ENCODE data around the gene DEFB123. TPM values are rescaled to one million over a fixed set of nuclear protein-coding genes. Genes with fewer than 3 reads are reported as not detected.

Gene DEFB123
- total and polyA plus RNA-seq, 9 of the 15 experiments (the other 6 are each of a cell fraction or from before 2014, with no cell fraction given), result not detected

DNA sequence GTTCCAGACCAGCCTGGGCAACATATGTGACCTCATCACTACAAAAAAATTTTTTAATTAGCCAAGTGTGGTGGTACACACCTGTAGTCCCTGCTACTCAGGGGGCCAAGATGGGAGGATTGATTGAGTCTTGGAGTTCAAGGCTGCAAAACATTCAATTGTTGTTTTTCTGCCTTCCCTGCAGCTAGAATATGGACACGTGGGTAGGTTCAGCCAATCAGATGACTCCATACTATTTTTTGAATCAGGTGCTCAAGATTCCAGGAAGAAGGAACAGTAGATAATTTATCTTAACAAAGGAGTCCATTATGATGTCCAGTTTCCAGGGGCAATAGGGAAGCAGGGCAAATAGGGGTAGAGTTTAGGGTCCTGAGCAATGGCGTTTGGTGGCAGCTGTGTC, 47.6 kb upstream of the DEFB123 start:
- DNase-seq (ENCODE audit: extremely low read depth in 1 of 4, low spot score in 3 of 4) (peak in 2 of 4 experiments; percentile 15 to 17), ATAC-seq (no peak), FAIRE-seq (no peak)
- in situ Hi-C loops (cut with MboI), result no loop called here
- H3K27ac ChIP-seq (ENCODE audit: extremely low read depth, low read depth, low read length), result no peak overlapping the region
- no peak overlapping the region for H3K9ac ChIP-seq (ENCODE audit: insufficient read depth in 1 of 2, low read depth in 2 of 2, low read length in 2 of 2)
- CTCF ChIA-PET (ENCODE audit: low intra/inter-chr PET ratio), result no interaction called here
- no peak overlapping the region for H3K4me2 ChIP-seq (ENCODE audit: insufficient read depth, low read length)
- H3K27me3 ChIP-seq (ENCODE audit: control insufficient read depth in 2 of 2, insufficient read depth in 2 of 2, low read length in 2 of 2), result no peaks in the 10 kb centered on the region; a peak in 1 of 5 replicates
- H3K4me1 ChIP-seq (replicated peaks in 1 of 2; ENCODE audit: control insufficient read depth in 2 of 2, insufficient read depth in 2 of 2, low read length in 2 of 2), result no peaks in the 10 kb centered on the region
- POLR2A ChIA-PET, result interaction anchor here (0.6 to 1.0 kb wide), 2 partner anchors 20 to 68 kb away, joined by 3 read pairs; no protein-coding TSS in a partner anchor
- WGBS (ENCODE audit: insufficient coverage, low coverage, missing lambda C conversion rate), result 0% methylated on average over 2 of the region's 2 CpGs
- BruUV-seq (replicated peaks), result no TSS peak
- H3K36me3 ChIP-seq (ENCODE audit: control insufficient read depth, insufficient read depth, low read length), result no peaks in the 10 kb centered on the region
- H4K20me1 ChIP-seq (replicated peaks; ENCODE audit: control insufficient read depth, insufficient read depth, low read length), result no peaks in the 10 kb centered on the region
- H3K79me2 ChIP-seq (ENCODE audit: control insufficient read depth, insufficient read depth, low read length), result no peaks in the 10 kb centered on the region
- no peak overlapping the region for H2AFZ ChIP-seq (ENCODE audit: low read depth, low read length)
- no peak overlapping the region for H3K4me3 ChIP-seq
- TF ChIP-seq ZKSCAN1 (IDR thresholded peaks at IDR 0.05; ENCODE audit: low read depth, low read length), result no peak
- TF ChIP-seq RBM25 (IDR thresholded peaks at IDR 0.05; ENCODE audit: low read depth, low read length, severe bottlenecking), result peak; percentile 12
- TF ChIP-seq ADNP (tag; IDR thresholded peaks at IDR 0.05), result no peak
- TF ChIP-seq, protein P1, sequence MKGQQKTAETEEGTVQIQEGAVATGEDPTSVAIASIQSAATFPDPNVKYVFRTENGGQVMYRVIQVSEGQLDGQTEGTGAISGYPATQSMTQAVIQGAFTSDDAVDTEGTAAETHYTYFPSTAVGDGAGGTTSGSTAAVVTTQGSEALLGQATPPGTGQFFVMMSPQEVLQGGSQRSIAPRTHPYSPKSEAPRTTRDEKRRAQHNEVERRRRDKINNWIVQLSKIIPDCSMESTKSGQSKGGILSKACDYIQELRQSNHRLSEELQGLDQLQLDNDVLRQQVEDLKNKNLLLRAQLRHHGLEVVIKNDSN (CRISPR knock-in tag; IDR thresholded peaks at IDR 0.05), result 0 out of 2 replicates have a peak, but pooled peaks have one; percentile 33
- TF ChIP-seq, protein P2, sequence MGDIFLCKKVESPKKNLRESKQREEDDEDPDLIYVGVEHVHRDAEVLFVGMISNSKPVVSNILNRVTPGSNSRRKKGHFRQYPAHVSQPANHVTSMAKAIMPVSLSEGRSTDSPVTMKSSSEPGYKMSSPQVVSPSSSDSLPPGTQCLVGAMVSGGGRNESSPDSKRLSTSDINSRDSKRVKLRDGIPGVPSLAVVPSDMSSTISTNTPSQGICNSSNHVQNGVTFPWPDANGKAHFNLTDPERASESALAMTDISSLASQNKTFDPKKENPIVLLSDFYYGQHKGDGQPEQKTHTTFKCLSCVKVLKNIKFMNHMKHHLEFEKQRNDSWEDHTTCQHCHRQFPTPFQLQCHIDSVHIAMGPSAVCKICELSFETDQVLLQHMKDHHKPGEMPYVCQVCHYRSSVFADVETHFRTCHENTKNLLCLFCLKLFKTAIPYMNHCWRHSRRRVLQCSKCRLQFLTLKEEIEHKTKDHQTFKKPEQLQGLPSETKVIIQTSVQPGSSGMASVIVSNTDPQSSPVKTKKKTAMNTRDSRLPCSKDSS (IDR thresholded peaks at IDR 0.05; ENCODE audit: low read depth, partially characterized antibody), result no peak
- no peak for TF ChIP-seq CCNT2 (IDR thresholded peaks at IDR 0.05; ENCODE audit: borderline replicate concordance, extremely low read depth, insufficient read length, low read depth, low read length)
- TF ChIP-seq, protein P3, sequence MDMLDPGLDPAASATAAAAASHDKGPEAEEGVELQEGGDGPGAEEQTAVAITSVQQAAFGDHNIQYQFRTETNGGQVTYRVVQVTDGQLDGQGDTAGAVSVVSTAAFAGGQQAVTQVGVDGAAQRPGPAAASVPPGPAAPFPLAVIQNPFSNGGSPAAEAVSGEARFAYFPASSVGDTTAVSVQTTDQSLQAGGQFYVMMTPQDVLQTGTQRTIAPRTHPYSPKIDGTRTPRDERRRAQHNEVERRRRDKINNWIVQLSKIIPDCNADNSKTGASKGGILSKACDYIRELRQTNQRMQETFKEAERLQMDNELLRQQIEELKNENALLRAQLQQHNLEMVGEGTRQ (CRISPR knock-in tag; IDR thresholded peaks at IDR 0.05), result peak; percentile 77
- no peak for TF ChIP-seq NEUROD1 (IDR thresholded peaks at IDR 0.05; ENCODE audit: borderline replicate concordance, low read depth, low read length, partially characterized antibody)
- TF ChIP-seq ZNF3 (CRISPR knock-in tag; IDR thresholded peaks at IDR 0.05), result no peak
- TF ChIP-seq PHB2 (IDR thresholded peaks at IDR 0.05; ENCODE audit: low read depth), result no peak
- TF ChIP-seq RAD51 (IDR thresholded peaks at IDR 0.05; ENCODE audit: borderline replicate concordance, low read depth), result peak; percentile 55
- no peak for TF ChIP-seq TAF9B (IDR thresholded peaks at IDR 0.05; ENCODE audit: partially characterized antibody)
- H3K9me1 ChIP-seq (ENCODE audit: control insufficient read depth, insufficient read depth, low read length), result no peaks in the 10 kb centered on the region
- intact Hi-C loops (cut with micrococcal nuclease), result no loop called here
- H3K9me3 ChIP-seq (replicated peaks; ENCODE audit: control insufficient read depth, insufficient read depth, low read depth, low read length), result no peaks in the 10 kb centered on the region

Measured in K562 (cell line).